Activated T-helper 1 cell treated with Interleukin-2 at 50 U/mL for 16 hours (primary cell): ENCODE results near the gene SPRY4.
"Not testable (repeated sequence)": the region's sequence is repeated elsewhere in the genome, so short reads cannot be mapped to it uniquely, and the experiment has no call there.

ENCODE experiments used
- DNase-seq: peaks from one replicate; pipeline ENCODE4 v3.0.0-alpha.2; 2020; ENCODE audit warnings: low read depth

Gene SPRY4

GRCh38 chr5:142315096-142315900 is 9.5 kb downstream of the SPRY4 start:
- DNase-seq = no peak

- DNase-seq = no peak
These were observed 10.2 kb downstream of the SPRY4 start for GRCh38 chr5:142314606-142315005.

GRCh38 chr5:142314109-142314508 is 10.7 kb downstream of the SPRY4 start:
- no peak for DNase-seq

GRCh38 chr5:142313682-142314081 is 11.1 kb downstream of the SPRY4 start:
- no peak for DNase-seq

GRCh38 chr5:142313275-142313674 is 11.5 kb downstream of the SPRY4 start:
- DNase-seq = no peak

GRCh38 chr5:142312399-142312798 is 12.4 kb downstream of the SPRY4 start:
- no peak for DNase-seq

GRCh38 chr5:142311725-142312124 is 13.1 kb downstream of the SPRY4 start:
- no peak for DNase-seq

- DNase-seq = no peak
These were observed 14.0 kb downstream of the SPRY4 start for GRCh38 chr5:142310803-142311202.

GRCh38 chr5:142309747-142310318 is 15.0 kb downstream of the SPRY4 start:
- no peak for DNase-seq

GRCh38 chr5:142308358-142308757 is 16.5 kb downstream of the SPRY4 start:
- DNase-seq = no peak

GRCh38 chr5:142307146-142307890 is 17.5 kb downstream of the SPRY4 start:
- DNase-seq = no peak

GRCh38 chr5:142306077-142306502 is 18.7 kb downstream of the SPRY4 start:
- no peak for DNase-seq

GRCh38 chr5:142305211-142305610 is 19.6 kb downstream of the SPRY4 start:
- DNase-seq = no peak

- no peak for DNase-seq
These were observed 20.7 kb downstream of the SPRY4 start for GRCh38 chr5:142304013-142304701.

GRCh38 chr5:142303565-142303964 is 21.3 kb downstream of the SPRY4 start:
- no peak for DNase-seq

GRCh38 chr5:142301540-142301939 is 23.3 kb downstream of the SPRY4 start:
- no peak for DNase-seq

GRCh38 chr5:142300677-142301076 is 24.1 kb downstream of the SPRY4 start:
- DNase-seq = no peak

GRCh38 chr5:142298789-142299188 is 26.0 kb downstream of the SPRY4 start:
- DNase-seq = no peak

- DNase-seq = not testable (repeated sequence)
These were observed 27.0 kb downstream of the SPRY4 start for GRCh38 chr5:142297786-142298185.

- no peak for DNase-seq
These were observed 27.9 kb downstream of the SPRY4 start for GRCh38 chr5:142296914-142297417.

- DNase-seq = no peak
These were observed 28.6 kb downstream of the SPRY4 start for GRCh38 chr5:142295960-142296860.
